ENCODE results near the gene ST3GAL4.

ST3GAL4 gene

GRCh38 chr11:126348806-126349582, 6.5 kb upstream of the ST3GAL4 start:
- Histone ChIP-seq H3K4me3 (ENCODE audit: low read depth in 1 of 2, low read length in 1 of 2) (no peak overlapping the region), H3K27me3 (no peaks in the 10 kb centered on the region), H3K36me3 (peaks cover 11% of the 10 kb centered on the region), H3K27ac (peak overlapping the region; percentile 100), H3K4me1 (ENCODE audit: control insufficient read depth in 1 of 2, insufficient read depth in 1 of 2, low read depth in 1 of 2, low read length in 1 of 2) (peaks cover 64 to 68% of the 10 kb centered on the region in 2 experiments), H3K9me3 (no peaks in the 10 kb centered on the region)
- no peak for TF ChIP-seq CTCF (IDR thresholded peaks at IDR 0.05)

GRCh38 chr11:126350836-126351235, 4.7 kb upstream of the ST3GAL4 start:
- Histone ChIP-seq H3K4me1 (ENCODE audit: control insufficient read depth in 1 of 2, insufficient read depth in 1 of 2, low read depth in 1 of 2, low read length in 1 of 2) (peaks cover 62 to 65% of the 10 kb centered on the region in 2 experiments), H3K4me3 (ENCODE audit: low read depth in 1 of 2, low read length in 1 of 2) (peak overlapping the region in 1 of 2 experiments; percentile 5), H3K27ac (peak overlapping the region; percentile 69), H3K36me3 (peaks cover 11% of the 10 kb centered on the region), H3K9me3 (no peaks in the 10 kb centered on the region), H3K27me3 (no peaks in the 10 kb centered on the region)
- TF ChIP-seq CTCF (IDR thresholded peaks at IDR 0.05), result no peak

- no peaks in the 10 kb centered on the region for H3K27me3 ChIP-seq
- no peak for TF ChIP-seq CTCF (IDR thresholded peaks at IDR 0.05)
- H3K4me3 ChIP-seq (ENCODE audit: low read depth in 1 of 2, low read length in 1 of 2), result peak overlapping the region in 1 of 2 experiments; percentile 34
- no peaks in the 10 kb centered on the region for H3K9me3 ChIP-seq
- H3K27ac ChIP-seq, result peak overlapping the region; percentile 69
- H3K36me3 ChIP-seq, result peaks cover 11% of the 10 kb centered on the region
- peaks cover 62 to 64% of the 10 kb centered on the region in 2 experiments for H3K4me1 ChIP-seq (ENCODE audit: control insufficient read depth in 1 of 2, insufficient read depth in 1 of 2, low read depth in 1 of 2, low read length in 1 of 2)
Observed at GRCh38 chr11:126352163-126352562, 3.3 kb upstream of the ST3GAL4 start.

GRCh38 chr11:126352934-126353801, 2.3 kb upstream of the ST3GAL4 start:
- no peak for TF ChIP-seq CTCF (IDR thresholded peaks at IDR 0.05)
- Histone ChIP-seq H3K4me3 (ENCODE audit: low read depth in 1 of 2, low read length in 1 of 2) (peak overlapping the region; percentile 36 to 99), H3K4me1 (ENCODE audit: control insufficient read depth in 1 of 2, insufficient read depth in 1 of 2, low read depth in 1 of 2, low read length in 1 of 2) (peaks cover 68 to 72% of the 10 kb centered on the region in 2 experiments), H3K27me3 (no peaks in the 10 kb centered on the region), H3K27ac (peak overlapping the region; percentile 74), H3K36me3 (peaks cover 1% of the 10 kb centered on the region), H3K9me3 (no peaks in the 10 kb centered on the region)

GRCh38 chr11:126354631-126355323, 709 bp upstream of the ST3GAL4 start:
- H3K36me3 ChIP-seq, result no peaks in the 10 kb centered on the region
- no peak for TF ChIP-seq CTCF (IDR thresholded peaks at IDR 0.05)
- H3K4me3 ChIP-seq (ENCODE audit: low read depth in 1 of 2, low read length in 1 of 2), result peak overlapping the region; percentile 93 to 99
- peak overlapping the region; percentile 84 for H3K27ac ChIP-seq
- H3K9me3 ChIP-seq, result no peaks in the 10 kb centered on the region
- H3K4me1 ChIP-seq (ENCODE audit: control insufficient read depth in 1 of 2, insufficient read depth in 1 of 2, low read depth in 1 of 2, low read length in 1 of 2), result peaks cover 77 to 79% of the 10 kb centered on the region in 2 experiments
- no peaks in the 10 kb centered on the region for H3K27me3 ChIP-seq
